MM.1S (cell line): ENCODE data around the gene UACA.

ENCODE experiments used
- CTCF ChIP-seq: fragments of 300-600 bp; sonication (generic); IDR thresholded peaks from 2 replicates; pipeline ENCODE4 v1.5.1; 2016; ENCODE audit warnings: antibody characterized with exemption, low read length, mixed read lengths
- EZH2 ChIP-seq: fragments of 300-600 bp; sonication (generic); optimal IDR thresholded peaks from 2 replicates; pipeline ENCODE3; 2017; ENCODE audit warnings: low read depth, mild to moderate bottlenecking, antibody characterized with exemption, low read length, mixed read lengths

- TF ChIP-seq CTCF = no peak
- no peak for TF ChIP-seq EZH2
Measured at GRCh38 chr15:70812827-70813364, 49.5 kb upstream of the UACA start.
